Suprapubic skin (tissue), 4 donors: ENCODE measurements around the gene TRAF3. TPM values are rescaled to one million over a fixed set of nuclear protein-coding genes. Genes with fewer than 3 reads are reported as not detected.
A peak's percentile ranks its signal among the peaks of the same experiment; 100 is the strongest.

Experiments
- DNase-seq, 2 donors: peaks; one replicate each; pipeline ENCODE4 v3.0.0-alpha.2; 2019; ENCODE audit warnings: low spot score in 2 of 2
- H3K27ac ChIP-seq: fragments of 200-600 bp; sonication (generic); one replicate; pipeline ENCODE4 v1.5.1; 2019
- H3K27me3 ChIP-seq: fragments of 200-600 bp; sonication (generic); one replicate; pipeline ENCODE4 v1.5.1; 2019
- H3K36me3 ChIP-seq: fragments of 200-600 bp; sonication (generic); one replicate; pipeline ENCODE4 v1.5.1; 2019
- H3K4me1 ChIP-seq: fragments of 200-600 bp; sonication (generic); one replicate; pipeline ENCODE4 v1.5.1; 2019
- H3K4me3 ChIP-seq: fragments of 200-600 bp; sonication (generic); one replicate; pipeline ENCODE4 v1.5.1; 2019; ENCODE audit warnings: mild to moderate bottlenecking
- H3K9me3 ChIP-seq: fragments of 200-600 bp; sonication (generic); one replicate; pipeline ENCODE4 v1.5.1; 2019
- CTCF ChIP-seq, 2 donors: fragments of 200-600 bp in 1 of 2; fragments of 450-650 bp in 1 of 2; sonication (generic) in 1 of 2; IDR thresholded peaks; one replicate each; pipeline ENCODE4 v1.5.1; 2016 to 2019; ENCODE audit warnings: antibody characterized with exemption in 2 of 2, mild to moderate bottlenecking in 1 of 2, moderate library complexity in 1 of 2
- EP300 ChIP-seq: sonication (generic); formaldehyde crosslinking; IDR thresholded peaks from one replicate; pipeline ENCODE4 v1.6.1; 2017; ENCODE audit warnings: antibody characterized with exemption
- POLR2A ChIP-seq, 2 donors: fragments of 450-650 bp; IDR thresholded peaks; one replicate each; pipeline ENCODE4 v1.6.1; 2017; ENCODE audit warnings: antibody characterized with exemption in 2 of 2, mild to moderate bottlenecking in 2 of 2, moderate library complexity in 2 of 2
- POLR2AphosphoS5 ChIP-seq, 3 donors: sonication (generic); formaldehyde crosslinking; IDR thresholded peaks; one replicate each; pipeline ENCODE4 v1.6.1; 2017; ENCODE audit warnings: antibody characterized with exemption in 3 of 3
- WGBS: methylation state at CpG from one replicate; pipeline ENCODE4 v1.1.5; 2018; 5-methylcytosine and 5-hydroxymethylcytosine counted together
- total RNA-seq, 4 donors: library from RNA; depleted of rRNA; stranded (reverse); fragments of >200 nt; gene quantifications; one replicate each; pipeline ENCODE4 v1.1.0, GENCODE V29; 2016

Gene TRAF3
- total RNA-seq, 4 donors from 2014 or later = 8.7 to 22.8 (median 14.2) TPM

GRCh38 chr14:102932484-102933248, 155.4 kb downstream of the TRAF3 start:
- Histone ChIP-seq H3K27ac (no peak overlapping the region), H3K4me1 (peaks cover 30% of the 10 kb centered on the region), H3K36me3 (peaks cover 30% of the 10 kb centered on the region), H3K27me3 (peaks cover 21% of the 10 kb centered on the region), H3K4me3 (no peak overlapping the region), H3K9me3 (no peaks in the 10 kb centered on the region)
- no peak for TF ChIP-seq CTCF (IDR thresholded peaks at IDR 0.05)
- TF ChIP-seq EP300 = no peak
- no peak for TF ChIP-seq POLR2AphosphoS5 (IDR thresholded peaks at IDR 0.05)
- no peak for TF ChIP-seq POLR2A (IDR thresholded peaks at IDR 0.05)
- no peak for DNase-seq
- WGBS = 91% methylated on average over 10 of the region's 26 CpGs

GRCh38 chr14:102933618-102934231, 156.5 kb downstream of the TRAF3 start:
- Histone ChIP-seq H3K9me3 (no peaks in the 10 kb centered on the region), H3K4me3 (no peak overlapping the region), H3K27ac (no peak overlapping the region), H3K4me1 (peaks cover 20% of the 10 kb centered on the region), H3K36me3 (peaks cover 40% of the 10 kb centered on the region), H3K27me3 (peaks cover 19% of the 10 kb centered on the region)
- peak in 1 of 2 donors; percentile 57 for DNase-seq
- WGBS = 95% methylated on average over 14 of the region's 20 CpGs
- no peak for TF ChIP-seq EP300
- no peak for TF ChIP-seq POLR2A (IDR thresholded peaks at IDR 0.05)
- TF ChIP-seq POLR2AphosphoS5 (IDR thresholded peaks at IDR 0.05) = no peak
- TF ChIP-seq CTCF (IDR thresholded peaks at IDR 0.05) = no peak

- TF ChIP-seq POLR2AphosphoS5 (IDR thresholded peaks at IDR 0.05) (no peak), POLR2A (IDR thresholded peaks at IDR 0.05) (no peak), EP300 (no peak), CTCF (IDR thresholded peaks at IDR 0.05) (no peak)
- WGBS = 87% methylated on average over 4 of the region's 4 CpGs
- peaks cover 57% of the 10 kb centered on the region for H3K36me3 ChIP-seq
Observed at GRCh38 chr14:102935756-102936155, 158.5 kb downstream of the TRAF3 start.

DNA sequence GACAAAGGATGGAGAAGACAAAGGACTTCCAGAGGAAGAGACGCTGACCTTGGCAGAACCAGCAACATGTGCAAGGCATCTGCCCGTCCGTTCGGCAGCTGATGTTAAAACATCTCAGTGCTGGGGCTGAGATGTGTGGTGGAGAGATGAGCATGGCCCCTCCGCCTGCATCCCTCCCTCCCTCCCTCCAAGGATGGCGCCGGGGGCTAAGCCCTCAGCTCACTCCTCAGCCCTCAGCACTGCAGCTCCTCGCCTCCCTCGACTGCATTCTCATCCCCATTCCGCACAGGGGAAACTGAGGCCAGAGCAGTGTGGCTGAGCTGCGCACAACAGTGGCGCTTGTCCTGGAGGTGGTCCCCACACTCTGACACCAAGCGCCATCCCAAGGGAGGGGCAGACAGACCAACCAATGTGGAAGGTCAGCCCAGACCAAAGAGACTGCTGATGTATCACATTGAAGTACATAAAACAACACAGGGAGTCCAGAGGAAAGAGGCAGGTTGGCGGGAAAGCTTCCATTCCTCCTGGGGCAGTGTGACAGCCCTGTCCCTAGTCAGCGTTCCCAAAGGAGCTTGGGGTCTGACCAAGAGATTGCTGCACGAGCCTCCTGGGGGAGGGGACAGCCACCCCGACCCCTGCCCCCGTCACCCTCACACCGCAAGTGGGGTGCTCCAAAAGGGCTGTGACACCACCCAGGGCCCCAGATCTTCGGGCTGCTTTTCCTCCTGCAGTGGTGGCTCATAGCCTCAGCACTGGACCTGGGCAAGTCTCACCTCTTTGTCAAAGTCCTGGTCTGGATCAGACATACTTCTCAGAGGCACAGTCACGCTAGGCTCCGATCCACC, 160.3 kb downstream of the TRAF3 start:
- 91% methylated on average over 11 of the region's 22 CpGs for WGBS
- Histone ChIP-seq H3K27ac (no peak overlapping the region), H3K27me3 (no peaks in the 10 kb centered on the region), H3K4me3 (no peak overlapping the region), H3K4me1 (peaks cover 12% of the 10 kb centered on the region), H3K9me3 (no peaks in the 10 kb centered on the region), H3K36me3 (peaks cover 67% of the 10 kb centered on the region)
- TF ChIP-seq CTCF (IDR thresholded peaks at IDR 0.05) (no peak), POLR2AphosphoS5 (IDR thresholded peaks at IDR 0.05) (no peak), POLR2A (IDR thresholded peaks at IDR 0.05) (no peak), EP300 (no peak)
- DNase-seq = peak in 1 of 2 donors; percentile 54

More at GRCh38 chr14:102935756-102936155, 158.5 kb downstream of the TRAF3 start:
- H3K4me1 ChIP-seq = peaks cover 5% of the 10 kb centered on the region
- no peaks in the 10 kb centered on the region for H3K9me3 ChIP-seq
- H3K4me3 ChIP-seq = no peak overlapping the region
- DNase-seq = no peak
- no peaks in the 10 kb centered on the region for H3K27me3 ChIP-seq
- no peak overlapping the region for H3K27ac ChIP-seq
